ENCODE data around the gene NRIP1.

- TF ChIP-seq CTCF (IDR thresholded peaks at IDR 0.05) (no peak), EZH2 (IDR thresholded peaks at IDR 0.05) (no peak), EZH2phosphoT487 (IDR thresholded peaks at IDR 0.05) (no peak)
Observed at GRCh38 chr21:15060543-15061175, 4.1 kb downstream of the NRIP1 start.
